PFSK-1 (cell line): ENCODE results near the gene EXOSC5.

Source experiments
- FOXP2 ChIP-seq: optimal IDR thresholded peaks from 2 replicates; pipeline ENCODE3; 2011; ENCODE audit warnings: borderline replicate concordance, control low read depth, inconsistent platforms; ENCODE audit not compliant: insufficient read depth; ENCODE audit errors: extremely low read length, extremely low read depth
- POLR2AphosphoS5 ChIP-seq: IDR thresholded peaks from 2 replicates; pipeline ENCODE4 v1.6.1; 2012; ENCODE audit warnings: low read depth, mild to moderate bottlenecking, control low read depth, low read length, moderate library complexity
- SIN3A ChIP-seq: IDR thresholded peaks from 2 replicates; pipeline ENCODE4 v1.6.1; 2012; ENCODE audit warnings: mild to moderate bottlenecking, low read length, moderate library complexity, borderline replicate concordance; ENCODE audit not compliant: insufficient read depth
- TAF1 ChIP-seq: IDR thresholded peaks from 2 replicates; pipeline ENCODE4 v1.6.1; 2012; ENCODE audit warnings: low read length, control low read depth, borderline replicate concordance; ENCODE audit not compliant: insufficient read depth
- TF ChIP-seq, protein P1 (sequence below), 2 experiments: IDR thresholded peaks; 2 replicates each; pipeline versions ENCODE4 v1.6.1 to v1.8.0; 2011 to 2012; ENCODE audit warnings: low read depth in 2 of 2, low read length in 2 of 2, control low read depth in 1 of 2, inconsistent platforms in 1 of 2, mild to moderate bottlenecking in 1 of 2, moderate library complexity in 1 of 2; ENCODE audit not compliant: insufficient read depth in 1 of 2

The EXOSC5 gene

DNA sequence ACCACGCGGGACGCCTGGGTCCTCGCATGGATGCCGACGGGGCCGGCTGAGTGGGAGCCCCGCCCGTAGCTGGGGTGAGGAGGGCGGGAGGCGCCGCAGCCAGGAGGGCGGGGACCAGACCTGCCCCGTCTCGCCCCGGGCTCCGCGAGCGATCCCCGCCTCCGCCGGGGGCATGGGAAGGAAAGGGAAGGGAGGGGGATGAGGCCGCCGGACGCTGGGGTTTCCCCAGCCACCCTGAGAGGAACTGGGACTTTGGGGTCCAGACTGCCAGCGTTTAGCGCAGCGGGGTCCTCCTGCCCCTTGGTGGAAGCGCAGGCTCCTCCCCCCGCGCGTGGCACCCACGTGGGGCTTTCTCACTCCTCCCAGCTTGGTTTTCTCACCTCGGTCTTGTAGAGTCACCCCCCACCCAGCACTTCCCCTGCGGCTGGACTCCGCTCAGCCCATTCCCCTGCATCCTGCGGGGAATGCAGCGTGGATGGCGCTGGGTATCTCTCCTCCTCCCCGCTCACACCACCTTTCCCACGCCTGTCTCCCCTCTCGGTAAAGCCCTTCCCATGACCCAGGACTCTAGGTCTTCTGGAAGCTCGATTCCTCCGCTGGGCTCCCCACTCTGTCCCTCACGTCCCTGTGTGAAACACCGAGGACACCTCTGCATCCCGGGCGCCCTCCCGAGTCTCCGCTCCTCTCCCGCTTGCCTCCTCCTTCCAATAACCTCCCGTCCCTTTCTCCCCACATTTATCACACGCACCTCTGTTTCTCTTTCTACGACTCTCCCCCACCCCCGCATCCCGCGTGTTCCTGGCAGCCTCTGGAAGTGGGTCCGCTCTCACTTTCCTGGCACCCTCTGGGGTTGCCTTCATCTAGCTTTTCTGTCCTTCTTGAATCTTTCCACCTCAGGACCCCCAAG lies 45.6 kb downstream of the EXOSC5 start:
- 0 out of 2 replicates have a peak, but pooled peaks have one; percentile 29 for TF ChIP-seq TAF1
- peak; percentile 60; the same call in 1 of the 2 replicates for TF ChIP-seq SIN3A
- peak; percentile 43 for TF ChIP-seq POLR2AphosphoS5
- TF ChIP-seq, protein P1, sequence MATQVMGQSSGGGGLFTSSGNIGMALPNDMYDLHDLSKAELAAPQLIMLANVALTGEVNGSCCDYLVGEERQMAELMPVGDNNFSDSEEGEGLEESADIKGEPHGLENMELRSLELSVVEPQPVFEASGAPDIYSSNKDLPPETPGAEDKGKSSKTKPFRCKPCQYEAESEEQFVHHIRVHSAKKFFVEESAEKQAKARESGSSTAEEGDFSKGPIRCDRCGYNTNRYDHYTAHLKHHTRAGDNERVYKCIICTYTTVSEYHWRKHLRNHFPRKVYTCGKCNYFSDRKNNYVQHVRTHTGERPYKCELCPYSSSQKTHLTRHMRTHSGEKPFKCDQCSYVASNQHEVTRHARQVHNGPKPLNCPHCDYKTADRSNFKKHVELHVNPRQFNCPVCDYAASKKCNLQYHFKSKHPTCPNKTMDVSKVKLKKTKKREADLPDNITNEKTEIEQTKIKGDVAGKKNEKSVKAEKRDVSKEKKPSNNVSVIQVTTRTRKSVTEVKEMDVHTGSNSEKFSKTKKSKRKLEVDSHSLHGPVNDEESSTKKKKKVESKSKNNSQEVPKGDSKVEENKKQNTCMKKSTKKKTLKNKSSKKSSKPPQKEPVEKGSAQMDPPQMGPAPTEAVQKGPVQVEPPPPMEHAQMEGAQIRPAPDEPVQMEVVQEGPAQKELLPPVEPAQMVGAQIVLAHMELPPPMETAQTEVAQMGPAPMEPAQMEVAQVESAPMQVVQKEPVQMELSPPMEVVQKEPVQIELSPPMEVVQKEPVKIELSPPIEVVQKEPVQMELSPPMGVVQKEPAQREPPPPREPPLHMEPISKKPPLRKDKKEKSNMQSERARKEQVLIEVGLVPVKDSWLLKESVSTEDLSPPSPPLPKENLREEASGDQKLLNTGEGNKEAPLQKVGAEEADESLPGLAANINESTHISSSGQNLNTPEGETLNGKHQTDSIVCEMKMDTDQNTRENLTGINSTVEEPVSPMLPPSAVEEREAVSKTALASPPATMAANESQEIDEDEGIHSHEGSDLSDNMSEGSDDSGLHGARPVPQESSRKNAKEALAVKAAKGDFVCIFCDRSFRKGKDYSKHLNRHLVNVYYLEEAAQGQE (IDR thresholded peaks at IDR 0.05; ENCODE audit: insufficient read depth in 1 of 2, low read depth in 2 of 2, low read length in 2 of 2): 0 out of 4 replicates have a peak, but pooled peaks of 1 of the 2 experiments have one; percentile 9
- TF ChIP-seq FOXP2: no peak

DNA sequence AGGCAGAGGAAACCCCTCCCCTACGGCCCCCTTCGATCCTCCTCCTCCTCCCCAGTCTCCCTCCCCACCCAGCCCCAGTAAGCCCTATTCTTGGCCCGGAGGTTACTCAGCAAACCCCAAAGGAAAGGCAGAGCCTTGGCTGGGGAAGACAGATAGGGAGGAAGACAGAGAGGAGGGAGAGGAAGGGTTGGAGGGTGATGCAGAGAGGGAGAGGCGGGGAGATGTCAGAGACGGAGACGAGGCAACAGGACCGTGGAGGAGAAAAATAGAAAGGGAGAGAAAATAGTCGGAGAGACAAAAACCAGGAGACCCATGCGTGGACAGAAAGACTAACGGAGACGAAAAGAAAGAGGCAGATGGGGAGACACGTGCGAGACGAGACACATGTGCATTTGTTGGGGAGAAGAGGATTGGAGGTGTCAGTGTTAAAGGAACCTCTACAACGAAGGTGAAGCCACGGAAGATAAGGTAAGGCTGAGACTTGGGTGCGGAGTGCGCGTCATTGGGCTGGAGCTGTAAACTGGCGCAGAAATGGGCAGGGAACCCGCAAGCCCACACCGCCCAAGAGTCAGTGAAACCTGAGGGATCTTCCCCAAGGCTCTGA lies 46.3 kb downstream of the EXOSC5 start:
- TF ChIP-seq TAF1 (no peak), SIN3A (no peak; the same call in 1 of the 2 replicates), FOXP2 (no peak), POLR2AphosphoS5 (no peak)
- TF ChIP-seq, protein P1 (IDR thresholded peaks at IDR 0.05; ENCODE audit: insufficient read depth in 1 of 2, low read depth in 2 of 2, low read length in 2 of 2): no peak

DNA sequence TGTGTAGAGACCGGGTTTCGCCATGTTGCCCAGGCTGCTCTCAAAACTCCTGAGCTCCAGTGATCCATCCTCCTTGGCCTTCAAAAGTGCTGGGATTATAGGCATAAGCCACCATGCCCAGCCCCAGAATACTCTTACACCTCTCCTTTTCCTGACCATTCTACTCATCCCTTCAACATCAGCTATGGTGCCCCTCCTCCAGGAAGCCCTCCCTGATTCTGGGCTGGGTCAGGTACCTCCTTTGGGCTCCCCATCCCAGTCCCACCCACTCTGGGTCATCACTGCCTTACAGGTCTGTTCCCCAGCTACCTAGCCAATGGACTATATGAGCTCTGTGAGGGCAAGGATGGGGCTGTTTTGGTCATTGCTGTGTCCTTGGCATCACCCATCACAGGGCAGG lies 53.0 kb downstream of the EXOSC5 start:
- TF ChIP-seq POLR2AphosphoS5 (no peak), TAF1 (no peak), FOXP2 (no peak)
- TF ChIP-seq, protein P1 (IDR thresholded peaks at IDR 0.05; ENCODE audit: insufficient read depth in 1 of 2, low read depth in 2 of 2, low read length in 2 of 2): no peak

DNA sequence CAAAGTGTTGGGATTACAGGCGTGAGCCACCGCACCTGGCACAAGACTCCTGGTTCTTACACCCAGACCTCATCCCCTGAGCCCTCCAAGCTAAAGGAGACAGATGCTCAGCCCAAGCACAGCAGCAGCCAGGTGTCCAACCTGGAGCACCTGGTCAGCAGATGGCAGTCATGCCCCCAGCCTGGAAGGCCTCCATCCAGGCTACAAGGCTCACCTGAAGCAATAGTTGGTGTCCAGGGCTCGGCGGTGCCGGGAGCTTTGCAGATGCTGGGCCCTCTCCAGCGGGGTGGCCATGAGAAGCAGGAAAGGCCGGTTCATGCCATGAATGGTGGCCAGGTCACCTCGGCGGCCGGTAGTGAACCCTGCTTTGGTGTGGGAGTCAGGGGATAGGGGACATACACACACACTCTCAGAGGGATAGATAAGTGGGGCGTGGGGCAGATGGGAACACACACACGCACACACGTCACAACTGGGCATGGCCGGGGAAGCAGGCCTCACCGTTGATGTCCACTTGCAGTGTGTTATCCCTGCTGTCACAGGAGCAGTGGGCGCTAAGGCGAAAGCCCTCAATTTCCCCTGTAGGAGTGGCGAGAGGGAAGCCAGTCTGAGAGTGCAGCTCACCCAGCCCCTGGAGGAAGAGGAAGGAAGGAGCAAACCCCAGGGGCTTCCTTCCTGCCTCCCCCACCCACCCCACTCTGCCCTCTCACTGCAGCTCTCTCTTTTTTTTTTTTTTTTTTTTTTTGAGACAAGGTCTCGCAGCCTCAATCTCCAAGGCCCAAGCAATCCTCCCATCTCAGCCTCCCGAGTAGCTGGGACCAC lies 55.3 kb downstream of the EXOSC5 start:
- TF ChIP-seq FOXP2 (no peak), SIN3A (no peak), TAF1 (no peak), POLR2AphosphoS5 (no peak)
- TF ChIP-seq, protein P1 (IDR thresholded peaks at IDR 0.05; ENCODE audit: insufficient read depth in 1 of 2, low read depth in 2 of 2, low read length in 2 of 2): no peak
